Measurements from ENCODE around the gene MOGAT1. TPM values are rescaled to one million over a fixed set of nuclear protein-coding genes. Genes with fewer than 3 reads are reported as not detected.

The MOGAT1 gene, protein sequence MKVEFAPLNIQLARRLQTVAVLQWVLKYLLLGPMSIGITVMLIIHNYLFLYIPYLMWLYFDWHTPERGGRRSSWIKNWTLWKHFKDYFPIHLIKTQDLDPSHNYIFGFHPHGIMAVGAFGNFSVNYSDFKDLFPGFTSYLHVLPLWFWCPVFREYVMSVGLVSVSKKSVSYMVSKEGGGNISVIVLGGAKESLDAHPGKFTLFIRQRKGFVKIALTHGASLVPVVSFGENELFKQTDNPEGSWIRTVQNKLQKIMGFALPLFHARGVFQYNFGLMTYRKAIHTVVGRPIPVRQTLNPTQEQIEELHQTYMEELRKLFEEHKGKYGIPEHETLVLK
- not detected in 5 replicates for total RNA-seq (2022; extraction: Qiagen RNA extraction; ENCODE audit: low read depth)

GRCh38 chr2:222671259-222672067 is at the start of gene MOGAT1:
Gene MOGAT1, plus strand, starts transcription at chr2:222671658. Its CDS starts 128 bp downstream, at chr2:222671786.

GRCh38 chr2:222655787-222656525 is 15.5 kb upstream of the MOGAT1 start, which contains the start of gene FARSB:
Gene FARSB, minus strand, starts transcription at chr2:222656092. Its CDS starts 19 bp downstream, at chr2:222656073.

Other genes with a start within 250 kb of the MOGAT1 start
- gene SGPP2, start 247.1 kb upstream of the MOGAT1 start, total RNA-seq (2022; extraction: Qiagen RNA extraction; ENCODE audit: low read depth) = 0.32 to 0.60 TPM (median 0.45 TPM) in 5 replicates
- 43.0 to 47.0 TPM (median 43.7 TPM) in 5 replicates for gene FARSB, start 15.6 kb upstream of the MOGAT1 start, total RNA-seq (2022; extraction: Qiagen RNA extraction; ENCODE audit: low read depth)
- 119 to 154 TPM (median 142 TPM) in 5 replicates for gene ACSL3, start 189.4 kb downstream of the MOGAT1 start, total RNA-seq (2022; extraction: Qiagen RNA extraction; ENCODE audit: low read depth)

Measured in A549 treated with GW870086 at 1 μM for 4 hours (cell line).